GM19395 (cell line): ENCODE measurements around the gene ANKRD53.
A peak's percentile ranks its signal among the peaks of the same experiment; 100 is the strongest.

Experiments
- ATAC-seq: cut with Tn5 transposase; IDR thresholded peaks from one replicate; pipeline ENCODE4 v1.9.1; 2021; ENCODE audit warnings: mild to moderate bottlenecking, moderate library complexity; ENCODE audit not compliant: unreplicated experiment

ANKRD53 gene

GRCh38 chr2:70964596-70965386 is 13.6 kb upstream of the ANKRD53 start:
- ATAC-seq: no peak

GRCh38 chr2:70965506-70965905 is 12.9 kb upstream of the ANKRD53 start:
- no peak for ATAC-seq

GRCh38 chr2:70966681-70967080 is 11.7 kb upstream of the ANKRD53 start:
- ATAC-seq: no peak

- no peak for ATAC-seq
Measured at GRCh38 chr2:70967189-70967588, 11.2 kb upstream of the ANKRD53 start.

- ATAC-seq: no peak
Measured at GRCh38 chr2:70974592-70974991, 3.8 kb upstream of the ANKRD53 start.

GRCh38 chr2:70975237-70975636 is 3.2 kb upstream of the ANKRD53 start:
- ATAC-seq: no peak

- no peak for ATAC-seq
Measured at GRCh38 chr2:70977605-70978205, 725 bp upstream of the ANKRD53 start.

GRCh38 chr2:70979180-70979488 is 704 bp downstream of the ANKRD53 start:
- no peak for ATAC-seq

GRCh38 chr2:70979626-70980025 is 1.2 kb downstream of the ANKRD53 start:
- ATAC-seq: no peak

GRCh38 chr2:70981421-70981820 is 3.0 kb downstream of the ANKRD53 start:
- ATAC-seq: no peak

GRCh38 chr2:70981866-70982810 is 3.7 kb downstream of the ANKRD53 start:
- no peak for ATAC-seq

GRCh38 chr2:70982971-70983370 is 4.5 kb downstream of the ANKRD53 start:
- ATAC-seq: no peak

- ATAC-seq: no peak
Measured at GRCh38 chr2:70983506-70984227, 5.2 kb downstream of the ANKRD53 start.

GRCh38 chr2:70984228-70984575 is 5.8 kb downstream of the ANKRD53 start:
- no peak for ATAC-seq

- peak; percentile 96 for ATAC-seq
Measured at GRCh38 chr2:70984576-70985282, 6.3 kb downstream of the ANKRD53 start.

- ATAC-seq: no peak
Measured at GRCh38 chr2:70985283-70985688, 6.9 kb downstream of the ANKRD53 start.

- no peak for ATAC-seq
Measured at GRCh38 chr2:70985956-70986355, 7.5 kb downstream of the ANKRD53 start.

- ATAC-seq: no peak
Measured at GRCh38 chr2:70986499-70987189, 8.2 kb downstream of the ANKRD53 start.

- no peak for ATAC-seq
Measured at GRCh38 chr2:70987386-70987785, 9.0 kb downstream of the ANKRD53 start.

- no peak for ATAC-seq
Measured at GRCh38 chr2:70988151-70988550, 9.7 kb downstream of the ANKRD53 start.
